Type B pancreatic cell (in vitro differentiated cells): ENCODE measurements around the gene CIB4. TPM values are rescaled to one million over a fixed set of nuclear protein-coding genes. Genes with fewer than 3 reads are reported as not detected.
A peak's percentile ranks its signal among the peaks of the same experiment; 100 is the strongest.

Source experiments
- DNase-seq: peaks from one replicate; pipeline ENCODE4 v3.0.0; 2021; ENCODE audit warnings: mixed read lengths; ENCODE audit not compliant: unreplicated experiment; ENCODE audit errors: extremely low spot score
- H3K27ac Mint-ChIP-seq: 2 replicates; pipeline ENCODE4 v1.8.0; 2021; ENCODE audit warnings: mild to moderate bottlenecking, mixed read lengths
- H3K27me3 Mint-ChIP-seq: 2 replicates; pipeline ENCODE4 v1.8.0; 2021; ENCODE audit warnings: mixed read lengths
- H3K36me3 Mint-ChIP-seq: 2 replicates; pipeline ENCODE4 v1.8.0; 2021; ENCODE audit warnings: mixed read lengths
- H3K4me1 Mint-ChIP-seq: one replicate; pipeline ENCODE4 v1.8.0; 2021; ENCODE audit warnings: mixed read lengths; ENCODE audit not compliant: unreplicated experiment
- H3K4me3 Mint-ChIP-seq: 2 replicates; pipeline ENCODE4 v1.8.0; 2021; ENCODE audit warnings: mild to moderate bottlenecking, mixed read lengths
- H3K9me3 Mint-ChIP-seq: 2 replicates; pipeline ENCODE4 v1.8.0; 2021; ENCODE audit warnings: mixed read lengths
- total RNA-seq: library from RNA; stranded (reverse); gene quantifications from 2 replicates; pipeline ENCODE4 v1.2.1, GENCODE V29; 2021; ENCODE audit warnings: low replicate concordance
- TF ChIP-seq, protein P1 (sequence below): fragments of 200-600 bp; sonication (generic); conservative IDR thresholded peaks from 2 replicates; pipeline ENCODE4 v1.5.0; 2021; ENCODE audit warnings: antibody characterized with exemption, mild to moderate bottlenecking

The CIB4 gene
- total RNA-seq, 1 donor from 2014 or later = not detected

- DNase-seq = no peak
- Mint-ChIP-seq H3K27ac (peak overlapping the region; percentile 66), H3K27me3 (peaks cover 11% of the 10 kb centered on the region), H3K4me3 (no peak overlapping the region), H3K9me3 (no peaks in the 10 kb centered on the region), H3K4me1 (peaks cover 28% of the 10 kb centered on the region), H3K36me3 (no peaks in the 10 kb centered on the region)
- TF ChIP-seq, protein P1, sequence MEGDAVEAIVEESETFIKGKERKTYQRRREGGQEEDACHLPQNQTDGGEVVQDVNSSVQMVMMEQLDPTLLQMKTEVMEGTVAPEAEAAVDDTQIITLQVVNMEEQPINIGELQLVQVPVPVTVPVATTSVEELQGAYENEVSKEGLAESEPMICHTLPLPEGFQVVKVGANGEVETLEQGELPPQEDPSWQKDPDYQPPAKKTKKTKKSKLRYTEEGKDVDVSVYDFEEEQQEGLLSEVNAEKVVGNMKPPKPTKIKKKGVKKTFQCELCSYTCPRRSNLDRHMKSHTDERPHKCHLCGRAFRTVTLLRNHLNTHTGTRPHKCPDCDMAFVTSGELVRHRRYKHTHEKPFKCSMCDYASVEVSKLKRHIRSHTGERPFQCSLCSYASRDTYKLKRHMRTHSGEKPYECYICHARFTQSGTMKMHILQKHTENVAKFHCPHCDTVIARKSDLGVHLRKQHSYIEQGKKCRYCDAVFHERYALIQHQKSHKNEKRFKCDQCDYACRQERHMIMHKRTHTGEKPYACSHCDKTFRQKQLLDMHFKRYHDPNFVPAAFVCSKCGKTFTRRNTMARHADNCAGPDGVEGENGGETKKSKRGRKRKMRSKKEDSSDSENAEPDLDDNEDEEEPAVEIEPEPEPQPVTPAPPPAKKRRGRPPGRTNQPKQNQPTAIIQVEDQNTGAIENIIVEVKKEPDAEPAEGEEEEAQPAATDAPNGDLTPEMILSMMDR = no peak
Observed at GRCh38 chr2:26653207-26654060, 12.3 kb upstream of the CIB4 start.

DNA sequence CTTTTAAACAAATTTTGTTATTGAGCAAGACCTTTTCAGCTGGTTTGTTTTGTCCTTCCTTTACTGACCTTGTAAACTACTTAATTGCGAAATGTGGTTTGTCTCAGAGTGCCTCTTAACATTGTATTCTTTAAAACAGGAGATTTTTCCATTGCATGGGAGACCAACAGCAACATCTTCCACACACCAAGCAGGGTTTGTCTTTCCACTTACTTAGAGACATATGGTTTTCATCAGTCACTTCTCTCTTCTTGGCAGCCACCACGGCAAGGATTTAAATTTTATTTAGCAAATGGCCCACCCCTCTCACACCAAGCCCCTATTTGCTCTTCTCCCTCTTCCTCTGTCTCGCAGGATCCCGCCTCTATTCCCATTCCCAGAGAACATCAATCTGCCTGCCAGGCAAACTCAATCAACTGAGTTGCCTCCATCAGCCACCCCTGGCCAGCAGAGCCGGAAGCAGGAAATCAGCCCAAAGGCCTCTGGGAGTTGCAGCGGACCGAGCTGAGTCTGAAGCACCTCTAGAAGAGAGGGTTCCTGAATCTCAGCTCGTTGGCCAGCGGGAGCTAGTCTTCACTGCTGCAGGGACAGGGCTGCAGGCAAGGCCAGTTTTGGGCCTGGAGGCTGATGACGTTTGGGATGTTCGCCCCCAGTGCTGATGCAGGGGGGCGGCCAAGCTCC is 11.3 kb upstream of the CIB4 start:
- peak overlapping the region; percentile 1 for H3K4me3 Mint-ChIP-seq
- no peaks in the 10 kb centered on the region for H3K36me3 Mint-ChIP-seq
- H3K9me3 Mint-ChIP-seq = no peaks in the 10 kb centered on the region
- no peak overlapping the region for H3K27ac Mint-ChIP-seq
- peaks cover 28% of the 10 kb centered on the region for H3K4me1 Mint-ChIP-seq
- no peak for DNase-seq
- peaks cover 11% of the 10 kb centered on the region for H3K27me3 Mint-ChIP-seq
- TF ChIP-seq, protein P1 = no peak

DNA sequence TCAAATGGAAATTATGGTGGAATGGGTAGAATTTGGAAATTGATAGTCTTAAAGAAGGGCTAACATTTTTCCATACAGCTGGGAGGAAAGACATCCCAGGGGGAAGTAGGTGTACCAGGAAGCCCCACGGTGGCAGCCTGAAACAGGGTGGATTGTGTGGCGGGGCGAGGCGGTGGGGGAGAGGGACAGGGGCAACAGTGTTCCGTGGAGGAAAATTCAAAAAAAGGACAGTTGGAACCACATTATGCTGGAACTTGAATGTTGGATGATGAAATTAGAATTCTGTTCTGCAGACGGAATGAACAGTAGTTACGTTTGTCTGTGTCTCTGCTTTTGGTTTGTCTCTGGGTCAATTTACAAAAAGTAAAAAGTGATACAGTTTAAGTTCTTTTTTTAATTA is 10.6 kb upstream of the CIB4 start:
- H3K27ac Mint-ChIP-seq = no peak overlapping the region
- peaks cover 11% of the 10 kb centered on the region for H3K27me3 Mint-ChIP-seq
- no peak for DNase-seq
- TF ChIP-seq, protein P1 = no peak
- H3K9me3 Mint-ChIP-seq = no peaks in the 10 kb centered on the region
- H3K4me1 Mint-ChIP-seq = peaks cover 33% of the 10 kb centered on the region
- no peak overlapping the region for H3K4me3 Mint-ChIP-seq
- H3K36me3 Mint-ChIP-seq = no peaks in the 10 kb centered on the region

DNA sequence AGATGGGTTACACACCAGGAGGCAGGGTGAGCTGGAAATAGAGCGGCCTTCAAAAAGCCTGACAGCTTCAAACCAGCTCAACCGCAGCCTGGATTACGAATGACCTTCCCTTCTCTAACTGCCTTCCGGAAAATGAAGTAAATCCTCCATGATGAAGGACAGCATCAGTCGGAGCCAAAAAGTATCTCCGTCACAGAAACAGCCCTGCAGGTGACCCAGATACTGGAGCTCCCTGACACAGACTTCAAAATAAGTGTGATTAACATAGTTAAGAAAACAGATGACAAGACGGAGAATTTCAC is 10.3 kb upstream of the CIB4 start:
- Mint-ChIP-seq H3K36me3 (no peaks in the 10 kb centered on the region), H3K4me3 (no peak overlapping the region), H3K27me3 (peaks cover 13% of the 10 kb centered on the region), H3K9me3 (no peaks in the 10 kb centered on the region), H3K27ac (no peak overlapping the region), H3K4me1 (peaks cover 36% of the 10 kb centered on the region)
- TF ChIP-seq, protein P1 = no peak
- no peak for DNase-seq

DNA sequence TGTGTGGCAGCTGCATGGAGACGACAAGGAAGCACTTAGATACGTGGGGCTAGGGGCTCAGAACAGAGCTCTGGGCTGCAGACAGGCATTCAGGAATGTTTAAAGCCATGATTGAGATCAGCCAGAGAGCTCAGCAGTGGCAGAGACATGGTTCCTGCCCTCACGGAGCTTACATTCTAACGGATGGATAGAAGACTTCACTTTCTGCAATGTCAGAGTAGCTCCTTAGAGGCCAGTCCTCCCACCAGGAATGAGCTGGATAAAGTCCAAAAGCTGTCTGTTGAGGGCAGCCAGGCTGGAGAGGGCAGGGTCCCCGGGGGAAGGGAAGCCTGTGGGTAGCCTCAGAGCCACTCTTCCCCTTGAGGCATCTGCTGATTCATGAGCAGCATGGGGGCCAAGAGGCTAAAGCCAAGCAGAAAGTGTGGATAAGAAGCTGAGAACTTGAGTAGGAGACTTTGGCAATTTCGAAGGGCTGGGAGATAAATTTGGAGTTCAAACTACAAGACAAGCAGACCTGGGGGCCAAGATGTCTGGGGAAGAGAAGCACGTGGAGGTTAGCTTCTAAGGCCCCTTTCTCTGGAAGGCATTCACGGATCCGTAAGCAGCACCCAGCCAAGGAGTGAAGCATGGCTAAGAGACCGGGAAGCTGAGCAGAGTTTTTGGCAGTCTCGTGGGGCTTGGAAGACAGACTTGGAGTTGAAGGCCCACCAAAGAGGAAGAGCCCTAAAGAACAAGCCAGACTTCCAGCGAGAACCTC is 9.7 kb upstream of the CIB4 start:
- DNase-seq = no peak
- Mint-ChIP-seq H3K27ac (no peak overlapping the region), H3K9me3 (no peaks in the 10 kb centered on the region), H3K27me3 (peaks cover 14% of the 10 kb centered on the region), H3K4me1 (peaks cover 42% of the 10 kb centered on the region), H3K36me3 (no peaks in the 10 kb centered on the region), H3K4me3 (no peak overlapping the region)
- TF ChIP-seq, protein P1 = no peak
